ENCODE measurements around the gene PML.
"Not testable (repeated sequence)": the region's sequence is repeated elsewhere in the genome, so short reads cannot be mapped to it uniquely, and the experiment has no call there.

DNA sequence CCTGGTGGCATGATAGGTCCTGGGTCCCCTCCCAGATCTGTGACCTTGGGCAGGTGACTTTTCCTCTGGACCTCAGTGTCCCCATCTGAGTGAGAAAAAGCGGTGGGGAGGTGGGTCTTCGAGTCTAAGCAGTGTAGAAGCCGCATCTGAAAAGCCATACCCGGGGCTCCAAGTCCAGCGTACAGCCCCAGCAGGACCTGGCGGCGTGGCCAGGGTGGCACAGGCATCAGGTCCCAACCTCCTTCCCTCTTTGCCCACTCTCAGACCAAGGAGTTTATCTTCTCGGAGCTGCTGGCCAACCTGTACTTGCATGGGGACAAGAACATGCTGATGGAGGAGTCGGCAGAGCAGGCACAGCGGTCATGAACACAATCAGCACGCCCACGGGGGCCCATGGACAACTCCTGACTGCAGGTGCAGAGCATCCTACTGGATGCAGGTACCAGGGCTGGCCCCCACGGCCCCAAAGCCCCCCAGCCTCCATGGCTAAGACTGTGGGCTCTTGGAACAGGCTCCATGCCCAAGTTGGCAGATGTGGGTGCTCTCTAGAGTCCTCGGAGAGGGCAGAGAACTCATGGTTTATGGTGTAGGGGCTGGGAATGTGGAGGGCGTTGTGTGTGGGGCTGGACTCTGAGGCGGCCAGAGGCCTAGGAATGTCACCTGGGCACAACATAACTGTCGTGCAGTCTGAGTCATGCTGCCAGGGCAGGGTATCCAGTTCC is 69.1 kb downstream of the PML start:
- TF ChIP-seq POLR2A, POLR2AphosphoS5, EP300 (IDR thresholded peaks at IDR 0.05): not testable (repeated sequence)
- TF ChIP-seq, protein P1, sequence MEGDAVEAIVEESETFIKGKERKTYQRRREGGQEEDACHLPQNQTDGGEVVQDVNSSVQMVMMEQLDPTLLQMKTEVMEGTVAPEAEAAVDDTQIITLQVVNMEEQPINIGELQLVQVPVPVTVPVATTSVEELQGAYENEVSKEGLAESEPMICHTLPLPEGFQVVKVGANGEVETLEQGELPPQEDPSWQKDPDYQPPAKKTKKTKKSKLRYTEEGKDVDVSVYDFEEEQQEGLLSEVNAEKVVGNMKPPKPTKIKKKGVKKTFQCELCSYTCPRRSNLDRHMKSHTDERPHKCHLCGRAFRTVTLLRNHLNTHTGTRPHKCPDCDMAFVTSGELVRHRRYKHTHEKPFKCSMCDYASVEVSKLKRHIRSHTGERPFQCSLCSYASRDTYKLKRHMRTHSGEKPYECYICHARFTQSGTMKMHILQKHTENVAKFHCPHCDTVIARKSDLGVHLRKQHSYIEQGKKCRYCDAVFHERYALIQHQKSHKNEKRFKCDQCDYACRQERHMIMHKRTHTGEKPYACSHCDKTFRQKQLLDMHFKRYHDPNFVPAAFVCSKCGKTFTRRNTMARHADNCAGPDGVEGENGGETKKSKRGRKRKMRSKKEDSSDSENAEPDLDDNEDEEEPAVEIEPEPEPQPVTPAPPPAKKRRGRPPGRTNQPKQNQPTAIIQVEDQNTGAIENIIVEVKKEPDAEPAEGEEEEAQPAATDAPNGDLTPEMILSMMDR (IDR thresholded peaks at IDR 0.05), result not testable (repeated sequence)
